GM21825 (cell line): ENCODE measurements around the gene TMCC1.
"Not testable (repeated sequence)": the region's sequence is repeated elsewhere in the genome, so short reads cannot be mapped to it uniquely, and the experiment has no call there.

Experiments
- ATAC-seq: cut with Tn5 transposase; IDR thresholded peaks from one replicate; pipeline ENCODE4 v1.9.1; 2021; ENCODE audit warnings: mild to moderate bottlenecking, moderate library complexity; ENCODE audit not compliant: unreplicated experiment

TMCC1 gene

DNA sequence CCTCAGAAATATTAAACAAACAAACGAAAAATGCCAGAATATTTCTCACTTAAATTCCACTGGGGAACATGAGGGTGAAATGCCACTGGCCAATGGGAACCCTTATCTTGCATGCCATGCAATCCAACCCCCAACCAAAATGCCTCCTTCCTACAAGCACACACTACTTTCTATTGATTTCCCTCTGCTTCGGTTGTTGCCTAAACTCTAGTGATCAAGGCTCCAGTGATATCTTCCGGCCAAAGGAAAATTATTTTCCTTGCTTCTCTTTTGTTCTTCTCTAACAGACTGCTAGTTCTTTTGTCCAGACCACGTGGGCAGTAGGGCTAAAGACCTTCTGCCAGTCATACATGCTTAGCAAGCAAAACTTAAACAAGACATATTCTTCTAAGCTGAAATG, 115.7 kb downstream of the TMCC1 start:
- ATAC-seq, result no peak

DNA sequence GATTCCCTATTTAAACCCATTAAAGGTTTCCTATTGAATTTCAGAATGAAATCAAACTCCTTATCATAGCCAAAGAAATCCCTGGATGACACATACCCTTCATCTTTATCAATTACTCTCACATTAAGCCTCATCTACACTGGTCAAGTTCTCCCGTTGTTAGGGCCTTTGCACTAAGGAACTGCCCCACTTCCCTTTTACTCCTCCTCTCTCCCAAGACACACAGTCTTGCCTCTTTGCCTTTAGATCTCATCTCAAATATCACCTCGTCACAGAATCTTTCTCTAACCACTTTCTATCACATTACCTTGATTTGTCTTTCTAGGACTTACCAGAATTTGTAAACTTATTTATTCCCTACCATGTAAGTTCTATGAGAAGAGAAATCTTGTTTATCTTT, 117.6 kb downstream of the TMCC1 start:
- ATAC-seq, result no peak

DNA sequence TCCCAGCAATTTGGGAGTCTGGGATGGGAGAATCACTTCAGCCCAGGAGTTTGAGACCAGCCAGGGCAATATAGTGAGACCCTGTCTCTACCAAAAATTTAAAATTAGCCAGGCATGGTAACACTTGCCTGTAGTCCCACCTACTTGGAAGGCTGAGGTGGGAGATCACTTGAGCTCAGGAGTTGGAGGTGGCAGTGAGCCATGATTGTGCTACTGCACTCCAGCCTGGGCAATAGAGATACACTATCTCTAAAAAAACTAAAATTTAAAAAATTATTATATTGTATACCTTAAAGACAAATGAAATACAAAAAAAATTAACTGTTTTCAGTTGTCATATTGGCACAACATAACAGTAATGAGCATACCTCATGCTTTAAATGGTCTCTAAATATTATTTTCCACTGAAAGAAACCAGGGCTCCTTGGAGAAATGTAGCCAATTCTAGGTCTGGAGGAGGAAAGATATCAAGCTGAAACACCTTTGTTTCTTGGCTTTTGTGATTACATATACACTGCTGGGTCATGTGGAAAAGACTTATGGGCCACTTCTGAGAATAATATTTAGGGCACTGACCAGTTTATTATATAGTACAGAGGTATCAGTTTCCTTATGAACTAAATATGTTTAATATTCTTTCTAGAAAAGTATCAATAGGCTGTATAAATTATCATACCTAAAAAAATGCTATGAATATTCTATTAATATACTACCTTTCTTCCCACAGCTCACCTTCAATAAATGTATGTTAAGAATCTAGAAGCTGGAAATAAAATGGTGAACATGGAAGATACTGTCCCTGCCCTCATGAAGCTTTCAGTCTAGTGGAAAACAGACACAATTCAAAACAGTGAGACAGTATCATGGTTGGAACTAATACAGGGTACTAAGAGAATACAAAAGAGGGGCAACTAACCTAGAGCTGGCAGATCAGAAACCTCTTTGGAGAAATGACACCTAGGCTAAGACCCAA, 119.5 kb downstream of the TMCC1 start:
- ATAC-seq, result no peak

DNA sequence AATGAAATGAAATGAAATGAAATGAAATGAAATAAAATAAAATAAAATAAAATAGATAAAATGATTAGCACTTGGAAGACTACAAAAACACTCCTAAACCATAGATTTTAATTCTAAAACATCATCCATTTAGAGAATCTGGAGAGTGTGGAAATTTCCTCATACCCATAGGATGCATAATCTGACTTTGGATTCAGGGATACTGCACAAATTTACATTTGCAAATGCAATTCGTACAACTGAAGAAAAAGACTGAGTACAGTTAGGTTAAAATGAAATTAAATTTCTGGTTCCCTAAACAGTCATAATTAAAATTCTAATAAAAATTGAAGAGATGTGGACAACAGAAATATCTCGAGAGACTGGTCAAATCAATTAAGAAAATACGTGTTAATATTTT, 122.9 kb downstream of the TMCC1 start:
- no peak for ATAC-seq

DNA sequence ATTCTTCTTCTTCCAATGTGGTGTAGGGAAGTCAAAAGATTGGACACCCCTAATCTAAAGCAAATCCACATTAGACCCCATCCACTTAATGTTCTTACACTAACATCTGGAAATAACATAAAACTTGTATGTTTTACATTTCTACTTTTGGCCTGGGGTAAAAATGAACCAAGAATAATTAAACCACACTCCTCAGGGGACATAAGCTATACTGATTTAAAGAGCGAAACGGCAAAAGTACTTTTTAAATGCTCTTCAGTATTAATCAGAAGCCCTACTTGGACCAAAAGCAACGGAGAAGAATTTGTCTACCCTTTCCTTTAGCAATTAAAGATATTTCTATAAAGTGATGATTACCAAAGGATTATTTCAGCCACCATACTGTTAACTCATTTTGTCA, 123.9 kb downstream of the TMCC1 start:
- no peak for ATAC-seq

DNA sequence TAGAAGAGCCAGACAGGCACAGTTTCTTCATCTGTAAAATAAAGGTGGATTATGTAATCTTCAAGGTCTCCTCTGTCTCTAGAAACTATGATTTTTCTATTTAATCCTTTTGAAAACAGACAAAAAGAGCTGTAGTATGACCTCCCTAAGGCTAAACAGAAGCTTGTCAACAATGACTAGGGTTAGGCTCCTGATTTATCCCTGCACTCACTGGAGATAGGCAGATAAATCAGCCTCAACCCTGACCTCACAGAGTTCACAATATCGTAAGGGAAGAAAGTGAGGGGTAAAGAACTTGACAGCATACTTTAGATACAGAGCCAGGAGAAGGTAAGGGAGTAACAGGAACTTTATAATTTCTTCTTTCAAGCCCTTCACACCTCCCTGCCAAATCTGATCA, 124.8 kb downstream of the TMCC1 start:
- no peak for ATAC-seq

DNA sequence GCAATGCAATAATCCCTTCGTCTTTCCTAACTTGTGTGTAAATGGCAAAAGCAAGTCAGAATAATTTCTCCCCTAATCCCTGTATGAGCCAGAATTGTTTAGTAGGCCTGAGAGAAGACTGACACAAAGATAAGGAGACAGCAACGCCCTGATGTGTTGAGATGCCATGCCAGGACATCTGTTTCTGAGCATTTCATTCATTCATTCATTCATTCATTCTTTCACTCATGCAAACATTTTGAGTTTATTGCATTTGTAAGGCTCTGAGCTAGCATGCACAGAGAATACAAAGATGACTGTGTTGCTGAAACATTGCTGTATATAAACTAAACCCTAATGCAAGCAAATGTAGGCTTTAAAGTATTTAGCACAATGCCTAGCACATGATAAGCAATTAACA, 127.4 kb downstream of the TMCC1 start:
- ATAC-seq, result no peak

DNA sequence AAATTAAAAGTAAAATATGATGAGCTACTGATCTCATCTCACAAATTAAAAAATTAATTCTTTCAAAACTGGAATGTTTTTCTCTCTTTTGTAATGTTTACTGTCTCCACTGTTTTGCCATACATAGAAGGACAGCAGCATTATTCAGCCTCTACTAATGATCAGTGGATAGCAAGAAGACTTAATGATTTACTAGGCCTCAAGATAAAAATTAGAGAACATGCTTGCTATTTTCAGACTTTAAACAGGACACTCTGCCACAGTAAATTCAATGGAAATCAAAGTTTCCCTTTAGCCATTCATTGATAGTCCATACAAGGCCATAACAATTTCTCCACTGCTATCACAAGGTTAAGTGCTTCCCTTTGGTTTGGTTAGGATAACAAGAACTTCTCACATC, 129.4 kb downstream of the TMCC1 start:
- ATAC-seq, result no peak

DNA sequence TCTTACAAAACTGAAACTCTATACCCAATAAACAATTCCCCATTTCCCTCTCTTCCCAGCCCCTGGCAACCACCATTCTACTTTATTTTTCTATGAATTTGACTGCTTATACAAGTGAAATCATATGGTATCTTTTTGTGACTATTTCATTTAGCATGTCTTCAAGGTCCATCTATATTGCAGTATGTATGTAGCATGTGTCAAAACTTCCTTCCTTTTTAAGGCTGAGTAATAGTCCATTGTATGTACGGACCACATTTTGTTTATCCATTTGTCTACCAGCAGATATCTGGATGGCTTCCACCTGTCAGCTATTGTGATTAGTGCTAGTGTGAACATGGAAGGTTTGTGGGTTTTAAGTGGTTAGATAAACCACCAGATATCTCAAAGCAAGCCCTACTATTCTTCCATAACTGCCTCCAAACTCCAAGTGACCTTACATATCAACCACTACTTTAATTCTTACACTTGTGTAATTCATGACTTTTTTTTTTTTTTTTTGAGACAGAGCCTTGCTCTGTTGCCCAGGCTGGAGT, 134.7 kb downstream of the TMCC1 start:
- ATAC-seq, result no peak

DNA sequence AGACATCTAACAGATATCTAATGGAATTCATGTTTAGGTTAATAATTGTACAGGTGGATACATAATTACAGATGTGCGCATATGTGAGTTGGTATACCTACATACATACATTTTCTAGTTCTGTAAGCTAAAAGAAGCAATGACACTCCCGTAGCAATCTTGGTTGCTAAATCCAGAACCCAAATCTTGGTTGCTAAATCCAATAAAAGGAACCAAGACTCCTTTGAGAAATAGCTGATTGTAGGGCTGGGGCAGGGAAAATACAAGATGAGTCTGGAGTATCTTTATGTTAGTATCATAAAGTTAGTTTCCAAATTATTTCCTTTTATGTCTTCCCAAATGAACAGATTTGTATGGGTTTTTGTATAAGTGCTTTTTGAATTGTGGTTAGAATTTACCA, 135.2 kb downstream of the TMCC1 start:
- no peak for ATAC-seq

DNA sequence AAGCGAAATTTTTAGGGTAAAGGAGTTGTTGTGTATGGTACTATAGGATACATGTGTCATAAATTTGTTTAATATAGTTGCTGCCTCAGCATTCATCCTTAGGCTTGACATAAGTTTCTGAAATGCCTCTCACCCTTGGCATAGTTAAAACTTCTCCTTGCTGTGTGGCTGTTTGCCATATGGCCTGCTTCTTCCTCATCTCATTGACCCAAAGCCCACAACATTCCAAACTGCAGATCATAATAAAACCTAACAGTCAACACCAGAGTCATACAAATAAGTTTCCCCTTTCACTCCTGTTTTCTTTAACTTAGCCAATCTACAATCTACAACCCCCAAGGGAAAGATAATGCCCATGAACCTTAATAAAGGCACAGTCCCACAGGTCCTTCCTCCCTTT, 136.6 kb downstream of the TMCC1 start:
- ATAC-seq, result no peak

DNA sequence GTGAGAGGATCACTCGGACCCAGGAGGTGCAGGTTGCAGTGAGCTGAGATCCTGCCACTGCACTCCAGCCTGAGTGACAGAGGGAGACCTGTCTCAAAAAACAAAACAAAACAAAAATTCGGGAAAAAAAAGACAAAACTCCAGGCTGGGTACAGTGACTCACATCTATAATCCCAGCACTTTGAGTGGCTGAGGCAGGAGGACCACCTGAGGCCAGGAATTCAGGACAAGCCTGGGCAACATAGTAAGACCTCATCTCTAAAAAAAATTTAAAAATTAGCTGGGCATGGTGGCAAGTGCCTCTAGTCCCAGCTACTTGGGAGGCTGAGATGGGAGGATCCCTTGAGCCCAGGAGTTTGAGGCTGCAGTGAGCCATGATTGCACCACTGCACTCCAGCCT, 142.4 kb downstream of the TMCC1 start:
- not testable (repeated sequence) for ATAC-seq

DNA sequence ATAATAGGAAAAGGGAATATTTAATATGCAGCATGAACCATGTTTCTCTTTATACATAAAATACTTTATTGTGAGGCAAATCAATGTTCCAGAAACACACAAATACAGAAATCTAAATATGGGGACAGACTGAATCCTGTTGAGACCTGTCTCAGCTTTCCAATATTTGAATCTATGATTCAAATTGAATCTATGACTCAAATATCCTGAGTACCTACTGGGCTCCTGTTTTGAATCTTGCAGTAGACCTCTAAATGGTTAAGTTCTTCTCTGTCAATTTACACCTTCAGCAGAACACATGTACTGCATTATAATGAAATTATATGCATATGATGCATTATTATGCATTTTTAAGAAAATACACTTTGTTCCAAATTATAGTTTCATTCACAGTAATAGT, 143.8 kb downstream of the TMCC1 start:
- no peak for ATAC-seq

DNA sequence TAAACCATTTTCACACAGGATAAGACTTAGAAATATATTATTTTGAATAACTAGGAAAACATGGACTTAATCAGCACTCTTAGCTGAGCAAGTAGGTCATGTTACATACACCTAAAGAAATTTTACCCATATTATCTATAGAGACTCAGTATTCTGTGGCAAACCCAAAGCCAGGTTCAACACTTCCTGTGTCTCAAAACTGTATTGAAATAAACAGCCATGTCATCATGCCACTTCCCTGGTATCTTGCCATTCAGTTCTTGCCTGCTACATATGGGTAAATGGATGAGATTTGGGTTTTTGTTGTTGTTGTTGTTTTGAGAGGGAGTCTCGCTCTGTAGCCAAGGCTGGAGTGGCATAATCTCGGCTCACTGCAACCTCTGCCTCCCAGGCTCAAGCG, 145.5 kb downstream of the TMCC1 start:
- ATAC-seq, result no peak

DNA sequence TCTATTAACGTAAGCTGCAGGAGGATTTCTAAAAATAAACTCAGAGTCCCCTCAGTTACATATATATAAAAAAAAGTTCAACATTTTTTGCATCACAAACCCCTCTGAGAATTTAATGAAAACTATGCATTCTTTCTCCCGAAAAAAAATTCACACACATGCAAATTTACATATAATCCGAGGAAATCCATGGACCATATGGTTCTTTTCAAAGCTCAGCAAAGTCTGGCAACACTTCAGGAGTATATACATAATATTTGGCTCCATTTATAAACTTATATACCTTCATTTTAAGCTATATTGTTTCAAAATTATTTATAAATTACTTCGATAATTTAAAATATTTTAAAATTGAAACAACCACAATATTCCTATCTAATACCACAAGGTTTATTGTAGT, 146.4 kb downstream of the TMCC1 start:
- no peak for ATAC-seq

DNA sequence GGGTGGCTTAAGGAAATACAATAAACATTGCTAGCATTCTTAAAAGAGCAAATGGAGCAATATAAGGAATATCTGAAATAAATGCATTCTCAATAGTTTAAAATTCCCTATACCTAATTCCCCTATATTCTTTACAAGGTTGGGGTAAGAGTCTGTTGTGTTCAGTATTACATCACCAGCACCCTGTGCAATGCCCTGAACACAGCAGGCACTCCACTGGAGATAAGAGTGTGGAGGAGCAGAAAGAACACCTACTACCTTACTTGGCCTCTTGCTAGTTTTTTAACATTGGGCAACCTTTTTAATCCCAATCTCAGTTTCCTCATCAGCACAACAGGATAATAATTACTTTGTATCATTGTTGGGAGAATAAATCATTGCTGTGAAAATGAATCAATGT, 146.9 kb downstream of the TMCC1 start:
- no peak for ATAC-seq

DNA sequence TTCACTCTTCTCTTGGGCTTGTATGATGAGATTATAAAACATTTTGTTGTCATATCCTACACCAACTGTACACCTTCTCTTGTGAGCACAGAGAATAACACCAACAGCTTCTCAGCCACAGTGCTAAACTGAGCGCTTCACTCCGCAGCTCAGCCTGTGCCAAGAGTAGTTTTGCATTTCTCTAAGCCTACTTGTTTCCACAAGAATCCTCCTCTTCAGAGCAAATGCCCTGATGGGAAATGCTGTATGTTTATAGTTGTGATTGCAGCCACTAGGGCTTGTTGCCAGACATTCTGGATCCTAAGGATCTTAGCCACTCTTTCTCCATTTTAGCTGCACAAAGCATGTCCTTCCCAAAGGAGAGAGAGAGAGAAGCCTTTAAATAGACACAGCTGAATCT, 148.3 kb downstream of the TMCC1 start:
- ATAC-seq, result no peak

DNA sequence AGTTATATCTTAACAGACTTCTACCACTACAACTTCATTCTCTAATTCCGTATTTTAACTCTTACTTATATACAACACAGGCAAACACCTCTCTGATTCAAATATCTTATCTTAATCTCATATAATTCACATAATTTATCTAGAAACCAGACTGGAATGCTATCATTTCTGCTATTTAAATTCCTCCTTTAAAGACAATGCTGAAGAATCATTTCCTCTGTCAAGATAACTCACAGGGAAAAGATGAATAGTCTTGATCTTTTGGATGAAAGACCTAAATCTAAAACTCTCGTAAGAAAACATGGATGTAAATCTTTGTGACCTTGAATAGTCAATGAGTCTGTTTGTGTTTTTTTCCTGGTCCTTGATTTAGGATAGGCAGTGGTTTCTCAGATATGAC, 151.7 kb downstream of the TMCC1 start:
- no peak for ATAC-seq

DNA sequence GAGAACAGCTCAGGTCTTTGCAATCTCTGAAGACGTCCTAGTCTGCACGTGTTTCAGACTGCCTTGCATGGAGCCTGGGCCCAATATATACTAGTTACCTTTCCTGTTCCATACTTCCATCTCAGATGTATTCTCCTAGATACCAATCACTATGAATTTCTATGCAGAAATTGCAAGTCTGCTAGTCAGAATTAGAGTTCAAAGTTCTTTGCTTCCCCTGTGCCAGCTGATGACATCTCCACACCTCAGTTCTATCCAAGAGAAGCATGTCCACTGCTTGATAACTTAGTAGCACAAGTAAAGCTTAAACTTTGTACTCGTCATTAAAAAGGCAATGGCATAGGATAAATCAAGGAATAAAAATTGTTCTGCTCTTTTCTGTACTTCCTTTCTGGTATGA, 153.4 kb downstream of the TMCC1 start:
- no peak for ATAC-seq

DNA sequence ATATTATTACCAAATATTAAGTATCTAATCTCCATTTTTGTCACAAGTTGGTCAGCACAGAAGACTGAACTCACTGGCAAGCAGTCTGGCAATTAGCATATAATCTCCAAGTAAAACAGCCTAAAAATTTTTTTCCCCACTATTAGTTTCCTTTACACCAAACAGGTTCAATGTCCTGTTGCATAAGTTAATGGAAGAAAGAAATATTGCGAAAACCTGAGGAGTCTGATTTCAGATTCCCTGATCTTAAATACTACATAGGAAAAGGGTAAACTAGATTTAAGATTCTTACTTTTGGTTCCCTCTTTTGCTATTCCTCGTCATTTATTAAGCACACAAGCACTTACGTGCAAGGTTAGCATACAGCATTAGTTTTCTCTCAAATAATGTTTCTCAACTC, 153.9 kb downstream of the TMCC1 start:
- no peak for ATAC-seq

DNA sequence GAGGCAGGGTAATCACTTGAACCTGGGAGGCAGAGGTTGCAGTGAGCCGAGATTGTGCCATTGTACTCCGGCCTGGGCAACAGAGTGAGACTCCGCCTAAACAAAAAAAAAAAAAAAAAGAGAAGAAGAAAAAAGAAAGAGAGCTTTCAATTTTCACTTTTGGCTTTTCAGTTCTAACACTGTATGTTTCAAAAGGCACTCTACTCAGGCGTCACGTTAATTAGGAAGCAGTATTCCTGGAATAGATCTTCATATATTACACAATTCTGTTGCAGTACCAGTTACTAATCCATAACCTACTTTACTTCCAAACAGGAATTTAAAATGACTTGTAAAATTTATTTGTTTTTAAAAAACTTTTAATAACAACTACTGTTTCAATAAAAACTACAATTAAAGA, 155.3 kb downstream of the TMCC1 start:
- no peak for ATAC-seq

DNA sequence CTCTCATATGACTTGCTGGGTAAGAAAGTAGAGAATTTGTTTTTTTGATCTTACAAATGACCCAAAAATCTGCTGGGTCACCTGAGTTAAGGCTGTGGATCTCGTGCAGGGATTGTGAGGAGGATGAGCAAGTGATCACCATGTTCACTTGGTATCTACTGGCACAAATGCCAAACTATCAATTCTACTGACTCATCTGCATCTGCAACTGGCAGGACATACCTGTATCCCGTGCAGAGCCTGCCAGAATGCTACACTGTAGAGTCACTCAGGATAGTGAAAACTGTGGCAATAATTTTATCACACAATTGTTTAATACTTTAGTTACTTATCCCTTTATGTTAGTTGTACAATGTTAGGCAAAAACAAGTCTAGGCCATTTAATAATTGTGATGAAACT, 157.4 kb downstream of the TMCC1 start:
- ATAC-seq, result no peak

DNA sequence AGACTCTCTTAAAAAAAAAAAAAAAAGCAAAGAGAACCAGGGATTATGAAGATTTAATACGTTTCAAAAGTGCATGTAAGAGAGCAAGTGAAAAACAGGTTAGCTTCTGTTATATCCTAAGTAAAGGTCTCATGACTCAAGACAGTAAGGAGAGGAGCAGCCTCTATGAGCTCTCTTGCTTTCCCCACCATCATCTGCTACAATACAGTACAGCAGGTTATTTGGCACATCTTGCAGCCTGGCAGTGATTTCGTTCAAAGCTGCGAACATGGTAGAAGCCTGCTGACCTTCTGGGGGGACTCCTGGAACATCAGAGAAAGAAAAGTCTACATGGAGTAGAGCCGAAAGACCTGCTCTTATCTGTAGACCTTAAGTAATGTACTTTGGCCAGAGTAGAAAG, 157.9 kb downstream of the TMCC1 start:
- no peak for ATAC-seq
